Measurements from ENCODE around the gene SERPIND1. TPM values are rescaled to one million over a fixed set of nuclear protein-coding genes. Genes with fewer than 3 reads are reported as not detected.

The SERPIND1 gene
- polyA plus RNA-seq, 1 experiment, result 0.06 TPM

- CTCF ChIA-PET, result no interaction called here
- Histone ChIP-seq H3K4me3 (ENCODE audit: low read depth, low read length) (no peak overlapping the region), H3K9me3 (ENCODE audit: control insufficient read depth, insufficient read depth, low read length) (no peaks in the 10 kb centered on the region), H3K27ac (ENCODE audit: low read depth, low read length) (no peak overlapping the region), H3K27me3 (ENCODE audit: control insufficient read depth, insufficient read depth, low read length) (no peaks in the 10 kb centered on the region)
- POLR2A ChIA-PET, result no interaction called here
- DNase-seq (ENCODE audit: low read depth, low spot score), result no peak
- TF ChIP-seq, protein P1, sequence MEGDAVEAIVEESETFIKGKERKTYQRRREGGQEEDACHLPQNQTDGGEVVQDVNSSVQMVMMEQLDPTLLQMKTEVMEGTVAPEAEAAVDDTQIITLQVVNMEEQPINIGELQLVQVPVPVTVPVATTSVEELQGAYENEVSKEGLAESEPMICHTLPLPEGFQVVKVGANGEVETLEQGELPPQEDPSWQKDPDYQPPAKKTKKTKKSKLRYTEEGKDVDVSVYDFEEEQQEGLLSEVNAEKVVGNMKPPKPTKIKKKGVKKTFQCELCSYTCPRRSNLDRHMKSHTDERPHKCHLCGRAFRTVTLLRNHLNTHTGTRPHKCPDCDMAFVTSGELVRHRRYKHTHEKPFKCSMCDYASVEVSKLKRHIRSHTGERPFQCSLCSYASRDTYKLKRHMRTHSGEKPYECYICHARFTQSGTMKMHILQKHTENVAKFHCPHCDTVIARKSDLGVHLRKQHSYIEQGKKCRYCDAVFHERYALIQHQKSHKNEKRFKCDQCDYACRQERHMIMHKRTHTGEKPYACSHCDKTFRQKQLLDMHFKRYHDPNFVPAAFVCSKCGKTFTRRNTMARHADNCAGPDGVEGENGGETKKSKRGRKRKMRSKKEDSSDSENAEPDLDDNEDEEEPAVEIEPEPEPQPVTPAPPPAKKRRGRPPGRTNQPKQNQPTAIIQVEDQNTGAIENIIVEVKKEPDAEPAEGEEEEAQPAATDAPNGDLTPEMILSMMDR (IDR thresholded peaks at IDR 0.05; ENCODE audit: low read depth, low read length), result no peak
Measured at GRCh38 chr22:20833225-20833665, 59.3 kb downstream of the SERPIND1 start.

GRCh38 chr22:20834206-20834605 lies 60.3 kb downstream of the SERPIND1 start:
- H3K4me3 ChIP-seq (ENCODE audit: low read depth, low read length), result no peak overlapping the region
- TF ChIP-seq, protein P1 (IDR thresholded peaks at IDR 0.05; ENCODE audit: low read depth, low read length), result no peak
- no peak for DNase-seq (ENCODE audit: low read depth, low spot score)
- POLR2A ChIA-PET, result no interaction called here
- CTCF ChIA-PET, result interaction anchor here (0.9 kb wide), 1 partner anchor 51 kb away, joined by 3 read pairs; no protein-coding TSS in a partner anchor
- H3K27me3 ChIP-seq (ENCODE audit: control insufficient read depth, insufficient read depth, low read length), result no peaks in the 10 kb centered on the region
- no peaks in the 10 kb centered on the region for H3K9me3 ChIP-seq (ENCODE audit: control insufficient read depth, insufficient read depth, low read length)
- no peak overlapping the region for H3K27ac ChIP-seq (ENCODE audit: low read depth, low read length)

- ChIA-PET CTCF (interaction anchor here (0.7 to 0.9 kb wide), 3 partner anchors 13 to 51 kb away, joined by 3 to 4 read pairs (median 3); no protein-coding TSS in a partner anchor), POLR2A (no interaction called here)
- no peak for DNase-seq (ENCODE audit: low read depth, low spot score)
- H3K9me3 ChIP-seq (ENCODE audit: control insufficient read depth, insufficient read depth, low read length), result no peaks in the 10 kb centered on the region
- TF ChIP-seq, protein P1 (IDR thresholded peaks at IDR 0.05; ENCODE audit: low read depth, low read length), result no peak
- H3K27me3 ChIP-seq (ENCODE audit: control insufficient read depth, insufficient read depth, low read length), result no peaks in the 10 kb centered on the region
- no peak overlapping the region for H3K27ac ChIP-seq (ENCODE audit: low read depth, low read length)
- no peak overlapping the region for H3K4me3 ChIP-seq (ENCODE audit: low read depth, low read length)
Measured at GRCh38 chr22:20834725-20835124, 60.8 kb downstream of the SERPIND1 start.

Other genes starting within 250 kb of the SERPIND1 start
- 27.5 and 35.8 TPM in 2 replicates for gene PI4KA, start 84.7 kb downstream of the SERPIND1 start, polyA plus RNA-seq (2011; rRNA removed)
- 41.4 and 45.5 TPM in 2 replicates for gene SNAP29, start 84.9 kb downstream of the SERPIND1 start, polyA plus RNA-seq (2011; rRNA removed)
- 24.1 and 25.4 TPM in 2 replicates for gene CRKL, start 143.3 kb downstream of the SERPIND1 start, polyA plus RNA-seq (2011; rRNA removed)
- gene AIFM3, start 193.1 kb downstream of the SERPIND1 start, polyA plus RNA-seq (2011; rRNA removed), result 0.15 and 0.27 TPM in 2 replicates
- 28.3 and 32.3 TPM in 2 replicates for gene LZTR1, start 208.2 kb downstream of the SERPIND1 start, polyA plus RNA-seq (2011; rRNA removed)
- 12.5 and 15.1 TPM in 2 replicates for gene THAP7, start 228.0 kb downstream of the SERPIND1 start, polyA plus RNA-seq (2011; rRNA removed)
- 1.7 and 1.9 TPM in 2 replicates for gene P2RX6, start 241.1 kb downstream of the SERPIND1 start, polyA plus RNA-seq (2011; rRNA removed)

All from AG04450 (cell line).